Fibroblast of lung (primary cell): Measurements from ENCODE around the gene FILIP1L. TPM values are rescaled to one million over a fixed set of nuclear protein-coding genes. Genes with fewer than 3 reads are reported as not detected.

ENCODE experiments used
- DNase-seq, 2 donors: peaks; one replicate each; pipeline versions ENCODE4 v3.0.0 to v3.0.0-alpha.2; 2010; ENCODE audit warnings: low read depth in 2 of 2
- H2AFZ ChIP-seq: 2 replicates; pipeline ENCODE4 v1.5.1; 2012; ENCODE audit warnings: low read length, control low read depth, inconsistent platforms
- H3K27ac ChIP-seq: 2 replicates; pipeline ENCODE4 v1.5.1; 2011; ENCODE audit warnings: low read length, control low read depth; ENCODE audit not compliant: insufficient read depth
- H3K27me3 ChIP-seq: 2 replicates; pipeline ENCODE4 v1.5.1; 2011; ENCODE audit warnings: mild to moderate bottlenecking, low read length; ENCODE audit not compliant: control insufficient read depth, insufficient read depth
- H3K36me3 ChIP-seq: 2 replicates; pipeline ENCODE4 v1.5.1; 2011; ENCODE audit warnings: low read length; ENCODE audit not compliant: control insufficient read depth, insufficient read depth
- H3K4me1 ChIP-seq: 2 replicates; pipeline ENCODE4 v1.5.1; 2011; ENCODE audit warnings: low read length; ENCODE audit not compliant: control insufficient read depth, insufficient read depth; ENCODE audit errors: extremely low read depth
- H3K4me2 ChIP-seq: 2 replicates; pipeline ENCODE4 v1.5.1; 2011; ENCODE audit warnings: low read length, control low read depth; ENCODE audit not compliant: insufficient read depth; ENCODE audit errors: extremely low read depth
- H3K4me3 ChIP-seq, 4 experiments: fragments of 200-600 bp in 1 of 4; sonication (generic) in 1 of 4; replicated peaks in 1 of 4; 2 replicates each; pipeline ENCODE4 v1.5.1; 2011 to 2016; ENCODE audit warnings: low read length in 4 of 4, low read depth in 3 of 4, mild to moderate bottlenecking in 3 of 4, control low read depth in 2 of 4, inconsistent platforms in 1 of 4, mixed read lengths in 1 of 4; ENCODE audit not compliant: insufficient read depth in 1 of 4; ENCODE audit errors: control extremely low read depth in 1 of 4
- H3K79me2 ChIP-seq: 2 replicates; pipeline ENCODE4 v1.5.1; 2012; ENCODE audit warnings: mild to moderate bottlenecking, low read length, inconsistent platforms; ENCODE audit not compliant: control insufficient read depth, insufficient read depth
- H3K9ac ChIP-seq: 2 replicates; pipeline ENCODE4 v1.5.1; 2011; ENCODE audit warnings: mild to moderate bottlenecking, low read length, control low read depth; ENCODE audit not compliant: insufficient read depth
- H3K9me3 ChIP-seq: 2 replicates; pipeline ENCODE4 v1.5.1; 2012; ENCODE audit warnings: low read depth, low read length; ENCODE audit not compliant: control insufficient read depth, insufficient read depth
- H4K20me1 ChIP-seq: 2 replicates; pipeline ENCODE4 v1.5.1; 2011; ENCODE audit warnings: low read length; ENCODE audit not compliant: control insufficient read depth, insufficient read depth; ENCODE audit errors: extremely low read depth
- CTCF ChIP-seq, 2 donors: IDR thresholded peaks in 1 of 2; conservative IDR thresholded peaks in 1 of 2; 1 replicate in 1 of 2; 2 replicates in 1 of 2; pipeline ENCODE4 v1.5.1; 2011 to 2012; ENCODE audit warnings: low read length in 2 of 2, control low read depth in 1 of 2, inconsistent platforms in 1 of 2, low read depth in 1 of 2, mild to moderate bottlenecking in 1 of 2
- EZH2 ChIP-seq: IDR thresholded peaks from 2 replicates; pipeline ENCODE4 v1.5.1; 2012; ENCODE audit warnings: low read length, control low read depth, mild to moderate bottlenecking; ENCODE audit errors: missing control alignments
- polyA plus RNA-seq, 2 donors: library from polyadenylated mRNA; depleted of rRNA in 1 of 2; stranded (reverse) in 1 of 2; unstranded in 1 of 2; fragments of >200 nt; gene quantifications; 2 replicates each; pipeline ENCODE4 v1.2.1, GENCODE V29; 2011 to 2012; ENCODE audit warnings: missing spikeins in 1 of 2
- total RNA-seq: library from RNA; depleted of rRNA; stranded (reverse); fragments of >200 nt; gene quantifications from 2 replicates; pipeline ENCODE4 v1.2.1, GENCODE V29; 2014

FILIP1L gene
- total and polyA plus RNA-seq, 2 donors (not counting 1 experiment from before 2014, with no cell fraction given) = 92.8 to 126 TPM

GRCh38 chr3:100033903-100034471 lies 80.3 kb downstream of the FILIP1L start:
- no peaks in the 10 kb centered on the region for H3K79me2 ChIP-seq
- no peaks in the 10 kb centered on the region for H3K27me3 ChIP-seq
- H4K20me1 ChIP-seq = no peaks in the 10 kb centered on the region
- H3K9me3 ChIP-seq = no peaks in the 10 kb centered on the region
- no peak overlapping the region for H3K9ac ChIP-seq
- no peak overlapping the region for H3K4me2 ChIP-seq
- H3K27ac ChIP-seq = no peak overlapping the region
- no peaks in the 10 kb centered on the region for H3K36me3 ChIP-seq
- TF ChIP-seq CTCF (conservative IDR thresholded peaks at IDR 0.05 in 1 of 2, IDR thresholded peaks at IDR 0.05 in 1 of 2; ENCODE audit: low read depth in 1 of 2, low read length in 2 of 2) = no peak
- TF ChIP-seq EZH2 = no peak
- H3K4me3 ChIP-seq = no peak overlapping the region
- DNase-seq = peak in 1 of 2 donors; percentile 92
- H2AFZ ChIP-seq = no peak overlapping the region
- no peaks in the 10 kb centered on the region for H3K4me1 ChIP-seq

- H3K4me3 ChIP-seq = no peak overlapping the region
- H3K27me3 ChIP-seq = no peaks in the 10 kb centered on the region
- DNase-seq = peak; percentile 64 to 99
- H3K36me3 ChIP-seq = no peaks in the 10 kb centered on the region
- H3K79me2 ChIP-seq = no peaks in the 10 kb centered on the region
- no peaks in the 10 kb centered on the region for H3K4me1 ChIP-seq
- H4K20me1 ChIP-seq = no peaks in the 10 kb centered on the region
- no peak overlapping the region for H3K4me2 ChIP-seq
- H3K27ac ChIP-seq = no peak overlapping the region
- H3K9me3 ChIP-seq = no peaks in the 10 kb centered on the region
- H3K9ac ChIP-seq = no peak overlapping the region
- no peak overlapping the region for H2AFZ ChIP-seq
- TF ChIP-seq EZH2 (no peak), CTCF (conservative IDR thresholded peaks at IDR 0.05 in 1 of 2, IDR thresholded peaks at IDR 0.05 in 1 of 2; ENCODE audit: low read depth in 1 of 2, low read length in 2 of 2) (no peak)
These were observed 81.1 kb downstream of the FILIP1L start for GRCh38 chr3:100033184-100033583.

- Histone ChIP-seq H4K20me1 (no peaks in the 10 kb centered on the region), H3K4me3 (no peak overlapping the region), H3K27me3 (no peaks in the 10 kb centered on the region), H3K4me2 (no peak overlapping the region), H3K27ac (no peak overlapping the region), H3K9ac (no peak overlapping the region), H3K79me2 (no peaks in the 10 kb centered on the region), H3K4me1 (no peaks in the 10 kb centered on the region), H2AFZ (no peak overlapping the region), H3K36me3 (no peaks in the 10 kb centered on the region), H3K9me3 (no peaks in the 10 kb centered on the region)
- peak; percentile 67 to 98 for DNase-seq
- TF ChIP-seq EZH2 (no peak), CTCF (conservative IDR thresholded peaks at IDR 0.05 in 1 of 2, IDR thresholded peaks at IDR 0.05 in 1 of 2; ENCODE audit: low read depth in 1 of 2, low read length in 2 of 2) (no peak)
These were observed 82.1 kb downstream of the FILIP1L start for GRCh38 chr3:100032243-100032642.
